OCI-LY3 (cell line): ENCODE data around the gene APBB1IP.
"Not testable (repeated sequence)": the region's sequence is repeated elsewhere in the genome, so short reads cannot be mapped to it uniquely, and the experiment has no call there.

Source experiments
- H2AFZ ChIP-seq: fragments of 200-600, 300-600 bp; shearing (Covaris generic); 2 replicates; pipeline ENCODE4 v1.6.0; 2014; ENCODE audit warnings: antibody characterized with exemption, low read depth, low read length
- H3K27ac ChIP-seq: fragments of 200-600, 300-600 bp; sonication (generic); 2 replicates; pipeline ENCODE4 v1.5.1; 2014; ENCODE audit warnings: mild to moderate bottlenecking, low read length, moderate library complexity, mixed read lengths
- H3K27me3 ChIP-seq: fragments of 200-600, 300-600 bp; sonication (generic); 2 replicates; pipeline ENCODE4 v1.6.1; 2014; ENCODE audit warnings: low read depth, low read length, mixed read lengths
- H3K36me3 ChIP-seq: fragments of 200-600, 300-600 bp; sonication (generic); replicated peaks from 2 replicates; pipeline ENCODE3; 2014; ENCODE audit warnings: low read depth, low read length, mixed read lengths
- H3K4me1 ChIP-seq: fragments of 300-600, 200-600 bp; sonication (generic); 2 replicates; pipeline ENCODE4 v1.6.1; 2014; ENCODE audit warnings: low read length, mixed read lengths
- H3K4me2 ChIP-seq: fragments of 200-600, 300-600 bp; sonication (generic); 2 replicates; pipeline ENCODE4 v1.6.1; 2014; ENCODE audit warnings: low read length, mixed read lengths
- H3K4me3 ChIP-seq: fragments of 300-600, 200-600 bp; sonication (generic); 2 replicates; pipeline ENCODE4 v1.5.1; 2014; ENCODE audit warnings: antibody characterized with exemption, mild to moderate bottlenecking, low read length, moderate library complexity
- H3K79me2 ChIP-seq: fragments of 300-600, 200-600 bp; shearing (Covaris generic); 2 replicates; pipeline ENCODE4 v1.6.1; 2014; ENCODE audit warnings: mild to moderate bottlenecking, low read length, mixed read lengths
- H3K9ac ChIP-seq: fragments of 300-600, 200-600 bp; shearing (Covaris generic); 2 replicates; pipeline ENCODE4 v1.6.0; 2014; ENCODE audit warnings: mild to moderate bottlenecking, low read length, moderate library complexity
- H3K9me3 ChIP-seq: fragments of 200-600, 300-600 bp; shearing (Covaris generic); 2 replicates; pipeline ENCODE4 v1.6.1; 2014; ENCODE audit warnings: low read length, mixed read lengths; ENCODE audit not compliant: insufficient read depth
- H4K20me1 ChIP-seq: fragments of 200-600, 300-600 bp; sonication (generic); 2 replicates; pipeline ENCODE4 v1.6.1; 2016; ENCODE audit warnings: low read length, mixed read lengths; ENCODE audit not compliant: insufficient read depth
- EZH2phosphoT487 ChIP-seq: fragments of 200-600 bp; shearing (Covaris generic); IDR thresholded peaks from 2 replicates; pipeline ENCODE4 v1.6.1; 2018; ENCODE audit warnings: antibody characterized with exemption, mixed run types, low read depth
- TF ChIP-seq, protein P1 (sequence below): fragments of 200-600, 300-600 bp; sonication (generic); IDR thresholded peaks from 2 replicates; pipeline ENCODE4 v1.5.1; 2014; ENCODE audit warnings: antibody characterized with exemption, low read length, low read depth

APBB1IP gene

DNA sequence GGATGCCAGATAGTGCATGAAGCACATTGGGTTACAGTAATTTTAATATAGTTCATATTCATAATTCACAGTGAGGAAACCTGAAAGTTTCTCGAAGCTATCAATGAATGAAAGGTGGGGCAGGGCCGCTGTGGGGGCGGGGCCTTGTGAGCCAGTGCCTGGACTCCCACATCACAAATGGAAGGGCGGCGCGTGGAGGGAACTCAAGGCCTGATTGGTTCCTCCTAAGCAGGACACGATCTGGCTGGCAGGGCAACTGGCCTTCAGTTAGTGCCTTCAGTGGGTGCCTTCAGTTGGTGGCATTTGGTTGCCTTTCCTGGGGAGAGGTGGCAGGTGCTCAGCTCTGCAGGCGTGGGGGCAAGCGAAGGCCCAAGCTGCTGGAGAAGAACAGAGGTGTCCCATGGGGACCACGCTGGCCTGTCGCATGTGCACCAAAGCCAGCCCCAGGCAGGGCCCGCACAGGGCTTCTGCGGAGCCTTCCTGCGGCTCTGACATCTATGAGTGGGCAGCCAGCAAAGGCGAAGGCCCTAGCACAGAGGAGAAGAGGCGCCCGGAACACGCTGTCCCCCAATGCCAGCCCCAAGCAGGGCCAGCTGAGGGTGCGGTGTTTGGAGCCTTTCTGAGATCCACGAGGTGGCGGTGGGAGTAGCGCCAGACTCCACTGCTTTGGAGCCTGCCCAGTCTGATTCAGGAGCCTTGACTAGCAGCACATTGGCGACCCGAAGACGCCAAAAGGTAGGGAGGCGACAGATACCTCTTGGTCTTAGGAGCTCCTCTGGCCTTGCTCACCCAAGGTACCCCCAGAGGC lies 141.3 kb downstream of the APBB1IP start:
- Histone ChIP-seq H3K4me2 (no peak overlapping the region), H3K27me3 (no peaks in the 10 kb centered on the region), H3K36me3 (no peaks in the 10 kb centered on the region), H3K27ac (no peak overlapping the region), H3K4me1 (peaks cover 4% of the 10 kb centered on the region; the same call in 1 of the 2 replicates), H3K9ac (no peak overlapping the region), H4K20me1 (no peaks in the 10 kb centered on the region), H2AFZ (no peak overlapping the region), H3K4me3 (no peak overlapping the region), H3K79me2 (no peaks in the 10 kb centered on the region), H3K9me3 (no peaks in the 10 kb centered on the region)
- TF ChIP-seq, protein P1, sequence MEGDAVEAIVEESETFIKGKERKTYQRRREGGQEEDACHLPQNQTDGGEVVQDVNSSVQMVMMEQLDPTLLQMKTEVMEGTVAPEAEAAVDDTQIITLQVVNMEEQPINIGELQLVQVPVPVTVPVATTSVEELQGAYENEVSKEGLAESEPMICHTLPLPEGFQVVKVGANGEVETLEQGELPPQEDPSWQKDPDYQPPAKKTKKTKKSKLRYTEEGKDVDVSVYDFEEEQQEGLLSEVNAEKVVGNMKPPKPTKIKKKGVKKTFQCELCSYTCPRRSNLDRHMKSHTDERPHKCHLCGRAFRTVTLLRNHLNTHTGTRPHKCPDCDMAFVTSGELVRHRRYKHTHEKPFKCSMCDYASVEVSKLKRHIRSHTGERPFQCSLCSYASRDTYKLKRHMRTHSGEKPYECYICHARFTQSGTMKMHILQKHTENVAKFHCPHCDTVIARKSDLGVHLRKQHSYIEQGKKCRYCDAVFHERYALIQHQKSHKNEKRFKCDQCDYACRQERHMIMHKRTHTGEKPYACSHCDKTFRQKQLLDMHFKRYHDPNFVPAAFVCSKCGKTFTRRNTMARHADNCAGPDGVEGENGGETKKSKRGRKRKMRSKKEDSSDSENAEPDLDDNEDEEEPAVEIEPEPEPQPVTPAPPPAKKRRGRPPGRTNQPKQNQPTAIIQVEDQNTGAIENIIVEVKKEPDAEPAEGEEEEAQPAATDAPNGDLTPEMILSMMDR: no peak
- no peak for TF ChIP-seq EZH2phosphoT487

DNA sequence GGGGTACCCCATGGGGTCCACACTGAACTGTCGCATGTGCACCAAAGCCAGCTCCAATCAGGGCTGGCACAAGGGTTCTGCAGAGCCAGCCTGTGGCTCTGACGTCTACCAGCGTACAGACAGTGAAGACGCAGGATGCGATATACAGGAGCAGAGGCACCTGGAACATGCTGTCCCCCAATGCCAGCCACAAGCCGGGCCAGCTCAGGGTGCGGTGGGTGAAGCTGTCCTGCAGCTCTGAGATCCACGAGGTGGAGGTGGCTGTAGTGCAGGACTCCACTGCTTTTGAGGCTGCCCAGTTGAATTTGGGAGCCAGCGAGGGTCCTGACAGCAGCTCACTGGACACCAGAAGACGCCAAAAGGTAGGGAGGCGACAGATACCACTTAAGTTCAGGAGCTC lies 148.1 kb downstream of the APBB1IP start:
- Histone ChIP-seq H3K4me3 (no peak overlapping the region), H3K27ac (no peak overlapping the region), H3K79me2 (no peaks in the 10 kb centered on the region), H3K9ac (no peak overlapping the region), H3K36me3 (no peaks in the 10 kb centered on the region), H3K4me2 (no peak overlapping the region), H2AFZ (no peak overlapping the region), H4K20me1 (no peaks in the 10 kb centered on the region), H3K9me3 (no peaks in the 10 kb centered on the region), H3K27me3 (no peaks in the 10 kb centered on the region), H3K4me1 (peaks cover 1% of the 10 kb centered on the region; the same call in 1 of the 2 replicates)
- TF ChIP-seq, protein P1: no peak
- no peak for TF ChIP-seq EZH2phosphoT487

DNA sequence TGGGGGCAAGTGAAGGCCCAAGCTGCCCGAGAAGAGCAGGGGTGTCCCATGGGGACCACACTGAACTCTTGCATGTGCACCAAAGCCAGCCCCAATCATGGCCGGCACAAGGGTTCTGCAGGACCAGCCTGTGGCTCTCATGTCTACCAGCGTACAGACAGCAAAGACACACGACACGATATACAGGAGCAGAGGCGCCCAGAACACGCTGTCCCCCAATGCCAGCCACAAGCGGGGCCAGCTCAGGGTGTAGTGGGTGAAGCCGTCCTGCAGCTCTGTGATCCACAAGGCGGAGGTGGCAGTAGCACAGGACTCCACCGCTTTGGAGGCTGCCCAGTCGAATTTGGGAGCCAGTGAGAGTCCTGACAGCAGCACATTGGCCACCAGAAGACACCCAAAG lies 150.5 kb downstream of the APBB1IP start:
- H3K4me2 ChIP-seq: no peak overlapping the region
- H3K9me3 ChIP-seq: no peaks in the 10 kb centered on the region
- H3K4me1 ChIP-seq: peaks cover 5% of the 10 kb centered on the region; the same call in 1 of the 2 replicates
- H3K4me3 ChIP-seq: no peak overlapping the region
- no peak overlapping the region for H2AFZ ChIP-seq
- H3K79me2 ChIP-seq: no peaks in the 10 kb centered on the region
- H3K9ac ChIP-seq: no peak overlapping the region
- H3K36me3 ChIP-seq: no peaks in the 10 kb centered on the region
- no peak overlapping the region for H3K27ac ChIP-seq
- no peaks in the 10 kb centered on the region for H3K27me3 ChIP-seq
- no peak for TF ChIP-seq EZH2phosphoT487
- TF ChIP-seq, protein P1: no peak
- H4K20me1 ChIP-seq: no peaks in the 10 kb centered on the region

DNA sequence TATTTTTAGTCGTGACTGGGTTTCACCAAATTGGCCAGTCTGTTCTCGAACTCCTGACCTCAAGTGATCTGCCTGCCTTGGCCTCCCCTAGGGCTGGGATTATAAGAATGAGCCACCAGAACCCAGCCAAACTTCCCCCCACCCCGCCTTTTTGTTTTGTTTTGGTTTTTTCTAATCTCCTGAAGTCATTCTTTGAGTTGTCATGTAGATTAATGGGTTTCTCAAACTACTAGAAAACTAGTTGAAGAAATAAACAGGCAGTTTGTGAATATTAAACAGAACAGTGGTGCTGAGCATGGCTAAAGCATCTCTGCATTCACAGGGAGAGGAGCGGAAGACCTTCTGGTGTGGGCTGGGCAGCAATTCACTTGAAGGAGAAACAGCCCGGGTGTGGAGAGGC lies 151.7 kb downstream of the APBB1IP start:
- H2AFZ ChIP-seq, H3K4me2 ChIP-seq, H3K9ac ChIP-seq, H3K27me3 ChIP-seq, H3K36me3 ChIP-seq, H3K4me1 ChIP-seq, H4K20me1 ChIP-seq, H3K79me2 ChIP-seq, H3K9me3 ChIP-seq, H3K4me3 ChIP-seq, H3K27ac ChIP-seq: not testable (repeated sequence)
